ENCODE measurements around the gene MYO5A. TPM values are rescaled to one million over a fixed set of nuclear protein-coding genes. Genes with fewer than 3 reads are reported as not detected.

The MYO5A gene
- total RNA-seq, 2 donors from 2014 or later = 2.6 to 6.0 TPM

DNA sequence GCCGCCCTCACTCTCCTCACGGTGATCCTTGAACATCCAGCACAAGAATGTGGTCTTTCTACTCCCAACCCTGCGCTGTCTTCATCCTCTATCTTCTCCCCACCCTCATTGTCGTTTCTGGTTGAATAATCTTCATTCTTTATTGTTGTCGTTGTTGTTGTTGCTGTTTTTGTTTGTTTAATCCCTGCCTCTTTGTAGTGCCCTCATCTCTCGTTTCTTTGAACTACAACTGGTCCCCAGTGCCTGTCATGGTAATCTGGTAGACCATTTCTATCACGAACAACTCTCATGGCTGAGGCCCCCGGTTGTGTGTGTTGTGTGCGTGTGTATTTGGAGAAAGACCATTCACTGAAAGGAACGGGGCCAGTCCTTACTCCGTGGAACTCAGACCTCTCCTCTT is 1.3 kb upstream of the MYO5A start:
- H3K36me3 ChIP-seq = no peaks in the 10 kb centered on the region
- H3K9ac ChIP-seq (ENCODE audit: low read depth in 2 of 2, low read length in 2 of 2) = peak overlapping the region in 1 of 2 donors; percentile 3
- H3K27ac ChIP-seq = no peak overlapping the region
- DNase-seq = no peak
- H3K4me3 ChIP-seq = peak overlapping the region; percentile 69
- H3K27me3 ChIP-seq = peaks cover 31% of the 10 kb centered on the region
- H3K4me1 ChIP-seq = peaks cover 3% of the 10 kb centered on the region
- intact Hi-C loops (cut with DNase I) = loop anchor here (5.0 to 10.0 kb wide), 2 partner anchors 32 to 205 kb away; no protein-coding TSS in a partner anchor
- TF ChIP-seq, protein P1, sequence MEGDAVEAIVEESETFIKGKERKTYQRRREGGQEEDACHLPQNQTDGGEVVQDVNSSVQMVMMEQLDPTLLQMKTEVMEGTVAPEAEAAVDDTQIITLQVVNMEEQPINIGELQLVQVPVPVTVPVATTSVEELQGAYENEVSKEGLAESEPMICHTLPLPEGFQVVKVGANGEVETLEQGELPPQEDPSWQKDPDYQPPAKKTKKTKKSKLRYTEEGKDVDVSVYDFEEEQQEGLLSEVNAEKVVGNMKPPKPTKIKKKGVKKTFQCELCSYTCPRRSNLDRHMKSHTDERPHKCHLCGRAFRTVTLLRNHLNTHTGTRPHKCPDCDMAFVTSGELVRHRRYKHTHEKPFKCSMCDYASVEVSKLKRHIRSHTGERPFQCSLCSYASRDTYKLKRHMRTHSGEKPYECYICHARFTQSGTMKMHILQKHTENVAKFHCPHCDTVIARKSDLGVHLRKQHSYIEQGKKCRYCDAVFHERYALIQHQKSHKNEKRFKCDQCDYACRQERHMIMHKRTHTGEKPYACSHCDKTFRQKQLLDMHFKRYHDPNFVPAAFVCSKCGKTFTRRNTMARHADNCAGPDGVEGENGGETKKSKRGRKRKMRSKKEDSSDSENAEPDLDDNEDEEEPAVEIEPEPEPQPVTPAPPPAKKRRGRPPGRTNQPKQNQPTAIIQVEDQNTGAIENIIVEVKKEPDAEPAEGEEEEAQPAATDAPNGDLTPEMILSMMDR (IDR thresholded peaks at IDR 0.05) = no peak
- no peaks in the 10 kb centered on the region for H3K9me3 ChIP-seq

DNA sequence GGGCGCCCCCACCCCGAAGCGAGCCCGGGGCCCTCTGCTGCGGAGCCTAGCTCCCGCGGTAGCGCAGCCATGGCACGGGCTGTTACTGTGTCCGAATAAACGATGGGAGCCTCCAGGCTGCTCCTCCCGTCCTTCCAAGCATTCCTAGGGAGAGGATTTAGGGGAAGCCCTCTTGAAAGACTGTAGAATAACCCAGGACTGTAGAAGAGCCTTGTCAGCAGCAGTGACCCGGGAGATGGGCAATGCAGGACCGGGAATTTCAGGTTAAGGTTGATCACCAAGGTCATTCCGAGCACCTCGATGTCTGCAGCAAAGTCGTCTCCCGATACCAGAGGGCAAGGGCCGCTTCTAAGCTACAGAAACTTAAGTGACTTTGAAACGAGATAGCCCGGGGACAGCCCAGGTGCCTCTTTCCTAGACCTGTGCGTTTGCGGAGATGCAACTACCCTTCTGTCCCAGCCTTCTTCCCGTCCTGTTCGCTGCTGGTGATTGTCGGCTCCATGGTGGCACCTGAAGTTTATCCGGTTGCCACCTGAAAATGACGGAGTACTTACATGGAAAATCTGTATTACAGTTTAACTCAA is 753 bp upstream of the MYO5A start:
- peak; percentile 23 for DNase-seq
- Histone ChIP-seq H3K9me3 (no peaks in the 10 kb centered on the region), H3K27me3 (peaks cover 31% of the 10 kb centered on the region), H3K36me3 (no peaks in the 10 kb centered on the region), H3K4me1 (peaks cover 3% of the 10 kb centered on the region), H3K4me3 (peak overlapping the region; percentile 69), H3K9ac (ENCODE audit: low read depth in 2 of 2, low read length in 2 of 2) (peak overlapping the region; percentile 3 to 71), H3K27ac (peak overlapping the region; percentile 52)
- TF ChIP-seq, protein P1 (IDR thresholded peaks at IDR 0.05) = no peak
- intact Hi-C loops (cut with DNase I) = loop anchor here (5.0 to 10.0 kb wide), 2 partner anchors 33 to 205 kb away; no protein-coding TSS in a partner anchor

DNA sequence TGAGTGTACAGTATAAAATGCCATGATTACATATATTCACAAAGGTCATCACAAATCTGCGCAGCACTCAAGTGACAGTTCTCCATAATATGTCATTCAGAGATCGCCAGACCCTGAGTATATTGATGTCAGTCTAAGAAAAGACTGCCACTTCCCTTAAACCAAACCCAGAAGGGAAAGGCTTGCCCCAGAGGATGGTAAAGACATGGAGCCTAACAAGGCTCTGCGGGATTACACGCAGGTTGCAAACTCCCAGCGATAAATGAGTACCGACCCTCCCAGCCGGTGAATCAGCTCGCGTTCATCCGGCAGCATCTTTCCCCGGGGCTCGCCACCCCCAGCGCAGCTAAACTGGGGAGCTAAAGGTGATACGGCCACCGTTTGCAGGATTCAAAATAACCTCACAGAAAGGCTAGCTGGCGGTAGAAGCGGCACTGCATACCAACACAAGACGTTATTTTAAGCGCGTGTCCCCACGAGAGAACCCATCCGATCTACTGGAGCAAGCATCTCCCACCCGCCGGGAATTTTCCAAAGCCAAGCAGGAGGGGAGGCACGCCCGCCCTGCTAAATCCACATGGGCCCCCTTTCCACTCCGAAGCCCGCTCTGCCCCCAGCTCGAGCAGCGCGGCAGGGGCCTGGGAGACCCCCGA is 643 bp downstream of the MYO5A start:
- Histone ChIP-seq H3K27me3 (peaks cover 31% of the 10 kb centered on the region), H3K4me3 (peak overlapping the region; percentile 69), H3K9ac (ENCODE audit: low read depth in 2 of 2, low read length in 2 of 2) (peak overlapping the region; percentile 38 to 73), H3K9me3 (no peaks in the 10 kb centered on the region), H3K27ac (peak overlapping the region; percentile 50), H3K4me1 (peaks cover 3% of the 10 kb centered on the region), H3K36me3 (no peaks in the 10 kb centered on the region)
- DNase-seq = peak; percentile 19
- TF ChIP-seq, protein P1 (IDR thresholded peaks at IDR 0.05) = no peak
- intact Hi-C loops (cut with DNase I) = loop anchor here (5.0 to 10.0 kb wide), 2 partner anchors 34 to 207 kb away; no protein-coding TSS in a partner anchor

DNA sequence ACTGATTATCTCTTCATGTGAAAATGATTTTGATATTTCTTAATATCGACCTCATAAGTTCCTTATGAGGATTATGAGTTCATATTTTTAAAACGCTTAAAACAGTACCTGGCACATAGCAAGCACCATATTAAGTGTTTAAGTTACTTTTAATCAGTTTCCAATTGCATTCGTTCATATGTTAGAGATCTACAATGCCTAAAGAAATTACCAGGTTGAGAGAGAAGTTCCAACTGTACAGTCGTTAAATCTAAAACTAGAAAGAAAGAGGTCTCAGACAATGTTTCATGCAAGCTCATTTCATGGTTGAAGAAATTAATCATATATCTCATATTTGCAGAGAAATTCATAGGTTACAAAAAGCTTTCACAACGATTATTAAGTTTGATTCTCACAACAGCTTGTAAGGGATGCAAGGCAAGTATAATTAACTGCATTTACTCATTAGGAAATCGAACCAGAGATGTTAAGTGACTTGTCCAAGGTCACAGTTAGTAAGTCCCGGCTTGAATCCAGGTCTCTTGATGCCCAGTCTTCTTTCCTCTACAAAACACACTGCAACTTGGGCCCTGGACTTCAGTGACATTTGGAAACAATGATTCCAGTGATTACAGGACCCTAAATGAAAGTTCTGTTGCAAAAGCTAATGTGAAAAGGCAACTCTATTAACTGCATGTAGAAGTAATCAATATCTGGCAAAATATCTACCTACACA is 1.3 kb downstream of the MYO5A start:
- Histone ChIP-seq H3K27ac (no peak overlapping the region), H3K9ac (ENCODE audit: low read depth in 2 of 2, low read length in 2 of 2) (peak overlapping the region; percentile 38 to 73), H3K9me3 (no peaks in the 10 kb centered on the region), H3K36me3 (no peaks in the 10 kb centered on the region), H3K4me1 (peaks cover 3% of the 10 kb centered on the region), H3K27me3 (peaks cover 31% of the 10 kb centered on the region), H3K4me3 (peak overlapping the region; percentile 69)
- no peak for DNase-seq
- intact Hi-C loops (cut with DNase I) = loop anchor here (5.0 to 10.0 kb wide), 2 partner anchors 35 to 207 kb away; no protein-coding TSS in a partner anchor
- TF ChIP-seq, protein P1 (IDR thresholded peaks at IDR 0.05) = no peak
